Measurements from ENCODE around the gene MARCHF10. TPM values are rescaled to one million over a fixed set of nuclear protein-coding genes. Genes with fewer than 3 reads are reported as not detected.

MARCHF10 gene
- total RNA-seq, 1 donor from 2014 or later = not detected

- Mint-ChIP-seq H3K9me3 (no peaks in the 10 kb centered on the region), H3K4me1 (ENCODE audit: unreplicated experiment) (peaks cover 6% of the 10 kb centered on the region), H3K36me3 (no peaks in the 10 kb centered on the region), H3K27me3 (no peaks in the 10 kb centered on the region), H3K4me3 (no peak overlapping the region), H3K27ac (no peak overlapping the region)
- no peak for DNase-seq (ENCODE audit: extremely low spot score, unreplicated experiment)
- TF ChIP-seq CTCF (conservative IDR thresholded peaks at IDR 0.05) = no peak
Measured at GRCh38 chr17:62671553-62671952, 136.6 kb downstream of the MARCHF10 start.

GRCh38 chr17:62670202-62670821 lies 137.8 kb downstream of the MARCHF10 start:
- no peak for TF ChIP-seq CTCF (conservative IDR thresholded peaks at IDR 0.05)
- H3K27me3 Mint-ChIP-seq = no peaks in the 10 kb centered on the region
- no peaks in the 10 kb centered on the region for H3K36me3 Mint-ChIP-seq
- no peak overlapping the region for H3K4me3 Mint-ChIP-seq
- H3K27ac Mint-ChIP-seq = no peak overlapping the region
- no peaks in the 10 kb centered on the region for H3K9me3 Mint-ChIP-seq
- DNase-seq (ENCODE audit: extremely low spot score, unreplicated experiment) = no peak
- peaks cover 6% of the 10 kb centered on the region for H3K4me1 Mint-ChIP-seq (ENCODE audit: unreplicated experiment)

GRCh38 chr17:62668091-62668804 lies 139.9 kb downstream of the MARCHF10 start:
- peaks cover 6% of the 10 kb centered on the region for H3K4me1 Mint-ChIP-seq (ENCODE audit: unreplicated experiment)
- H3K36me3 Mint-ChIP-seq = peaks cover 5% of the 10 kb centered on the region
- H3K27ac Mint-ChIP-seq = no peak overlapping the region
- no peaks in the 10 kb centered on the region for H3K27me3 Mint-ChIP-seq
- H3K9me3 Mint-ChIP-seq = no peaks in the 10 kb centered on the region
- no peak overlapping the region for H3K4me3 Mint-ChIP-seq
- TF ChIP-seq CTCF (conservative IDR thresholded peaks at IDR 0.05) = no peak
- no peak for DNase-seq (ENCODE audit: extremely low spot score, unreplicated experiment)

GRCh38 chr17:62666801-62667591 lies 141.1 kb downstream of the MARCHF10 start:
- Mint-ChIP-seq H3K4me1 (ENCODE audit: unreplicated experiment) (peaks cover 2% of the 10 kb centered on the region), H3K4me3 (no peak overlapping the region), H3K9me3 (no peaks in the 10 kb centered on the region), H3K27ac (no peak overlapping the region), H3K36me3 (peaks cover 5% of the 10 kb centered on the region), H3K27me3 (no peaks in the 10 kb centered on the region)
- TF ChIP-seq CTCF (conservative IDR thresholded peaks at IDR 0.05) = no peak
- no peak for DNase-seq (ENCODE audit: extremely low spot score, unreplicated experiment)

- Mint-ChIP-seq H3K27me3 (no peaks in the 10 kb centered on the region), H3K27ac (no peak overlapping the region)
- DNase-seq (ENCODE audit: extremely low spot score, unreplicated experiment) = no peak
Measured at GRCh38 chr17:62666061-62666800, 141.9 kb downstream of the MARCHF10 start.

More at GRCh38 chr17:62666061-62666800, 141.9 kb downstream of the MARCHF10 start:
- H3K9me3 Mint-ChIP-seq = peaks cover 4% of the 10 kb centered on the region
- TF ChIP-seq CTCF (conservative IDR thresholded peaks at IDR 0.05) = no peak
- no peaks in the 10 kb centered on the region for H3K4me1 Mint-ChIP-seq (ENCODE audit: unreplicated experiment)
- no peak overlapping the region for H3K4me3 Mint-ChIP-seq
- peaks cover 8% of the 10 kb centered on the region for H3K36me3 Mint-ChIP-seq

Data from type B pancreatic cell (in vitro differentiated cells).